HG02973 (cell line): ENCODE data around the gene ARMH1.

Experiments used
- ATAC-seq: cut with Tn5 transposase; IDR thresholded peaks from one replicate; pipeline ENCODE4 v1.9.1; 2021; ENCODE audit warnings: moderate library complexity; ENCODE audit not compliant: unreplicated experiment

ARMH1 gene

GRCh38 chr1:44643721-44644334 is 30.7 kb upstream of the ARMH1 start:
- no peak for ATAC-seq

- ATAC-seq, result no peak
Measured at GRCh38 chr1:44644806-44645205, 29.7 kb upstream of the ARMH1 start.

- no peak for ATAC-seq
Measured at GRCh38 chr1:44645476-44646244, 28.9 kb upstream of the ARMH1 start.

GRCh38 chr1:44646261-44647110 is 28.0 kb upstream of the ARMH1 start:
- ATAC-seq, result no peak

GRCh38 chr1:44647896-44648295 is 26.6 kb upstream of the ARMH1 start:
- no peak for ATAC-seq

GRCh38 chr1:44648529-44649250 is 25.8 kb upstream of the ARMH1 start:
- ATAC-seq, result no peak

GRCh38 chr1:44649788-44650158 is 24.7 kb upstream of the ARMH1 start:
- ATAC-seq, result no peak

- ATAC-seq, result no peak
Measured at GRCh38 chr1:44650159-44650831, 24.2 kb upstream of the ARMH1 start.

- ATAC-seq, result no peak
Measured at GRCh38 chr1:44651069-44651468, 23.4 kb upstream of the ARMH1 start.

- ATAC-seq, result peak; percentile 60
Measured at GRCh38 chr1:44652445-44653106, 21.9 kb upstream of the ARMH1 start.

- ATAC-seq, result no peak
Measured at GRCh38 chr1:44653107-44653964, 21.2 kb upstream of the ARMH1 start.

GRCh38 chr1:44654621-44655187 is 19.8 kb upstream of the ARMH1 start:
- no peak for ATAC-seq

- ATAC-seq, result no peak
Measured at GRCh38 chr1:44655609-44656008, 18.9 kb upstream of the ARMH1 start.

GRCh38 chr1:44659566-44659965 is 14.9 kb upstream of the ARMH1 start:
- no peak for ATAC-seq

GRCh38 chr1:44660176-44660575 is 14.3 kb upstream of the ARMH1 start:
- ATAC-seq, result no peak

GRCh38 chr1:44661781-44662682 is 12.5 kb upstream of the ARMH1 start:
- no peak for ATAC-seq

GRCh38 chr1:44662683-44663030 is 11.9 kb upstream of the ARMH1 start:
- ATAC-seq, result no peak

- no peak for ATAC-seq
Measured at GRCh38 chr1:44663417-44663816, 11.1 kb upstream of the ARMH1 start.
